Stromal cell of bone marrow (primary cell): ENCODE measurements around the gene DTX1.
"Not testable (repeated sequence)": the region's sequence is repeated elsewhere in the genome, so short reads cannot be mapped to it uniquely, and the experiment has no call there.

ENCODE experiments used
- DNase-seq: peaks from one replicate; pipeline ENCODE4 v3.0.0-alpha.2; 2012; ENCODE audit warnings: low read depth

The DTX1 gene

GRCh38 chr12:113115455-113116126 is 59.1 kb downstream of the DTX1 start:
- DNase-seq = no peak

- DNase-seq = no peak
Observed at GRCh38 chr12:113116875-113117274, 60.3 kb downstream of the DTX1 start.

GRCh38 chr12:113117684-113118083 is 61.2 kb downstream of the DTX1 start:
- not testable (repeated sequence) for DNase-seq

GRCh38 chr12:113118142-113118541 is 61.6 kb downstream of the DTX1 start:
- DNase-seq = no peak

- no peak for DNase-seq
Observed at GRCh38 chr12:113119980-113120669, 63.6 kb downstream of the DTX1 start.

- DNase-seq = no peak
Observed at GRCh38 chr12:113120670-113121370, 64.3 kb downstream of the DTX1 start.

GRCh38 chr12:113127791-113128199 is 71.3 kb downstream of the DTX1 start:
- DNase-seq = no peak

GRCh38 chr12:113128802-113129663 is 72.5 kb downstream of the DTX1 start:
- DNase-seq = no peak

GRCh38 chr12:113129664-113130456 is 73.3 kb downstream of the DTX1 start:
- DNase-seq = no peak

- DNase-seq = no peak
Observed at GRCh38 chr12:113130457-113131135, 74.1 kb downstream of the DTX1 start.

- DNase-seq = no peak
Observed at GRCh38 chr12:113131556-113131955, 75.0 kb downstream of the DTX1 start.

GRCh38 chr12:113133036-113133435 is 76.5 kb downstream of the DTX1 start:
- DNase-seq = no peak

GRCh38 chr12:113133666-113134065 is 77.1 kb downstream of the DTX1 start:
- no peak for DNase-seq

GRCh38 chr12:113134071-113134470 is 77.5 kb downstream of the DTX1 start:
- DNase-seq = no peak

GRCh38 chr12:113134521-113134951 is 78.0 kb downstream of the DTX1 start:
- no peak for DNase-seq

- no peak for DNase-seq
Observed at GRCh38 chr12:113135178-113136127, 78.9 kb downstream of the DTX1 start, which contains the start of gene RASAL1. Gene RASAL1, minus strand, starts transcription at chr12:113135761. Its CDS starts 299 bp downstream, at chr12:113135462.

- no peak for DNase-seq
Observed at GRCh38 chr12:113136128-113136989, 79.8 kb downstream of the DTX1 start.

- no peak for DNase-seq
Observed at GRCh38 chr12:113136990-113137511, 80.5 kb downstream of the DTX1 start.
